Jurkat, Clone E6-1 (cell line): ENCODE results near the gene WTIP.
A peak's percentile ranks its signal among the peaks of the same experiment; 100 is the strongest.
"Not testable (repeated sequence)": the region's sequence is repeated elsewhere in the genome, so short reads cannot be mapped to it uniquely, and the experiment has no call there.

Experiments used
- DNase-seq: peaks from one replicate; pipeline ENCODE4 v3.0.0-alpha.2; 2011; ENCODE audit warnings: low read depth, low spot score
- H3K4me3 ChIP-seq: 2 replicates; pipeline ENCODE4 v1.5.1; 2011; ENCODE audit warnings: mild to moderate bottlenecking, low read length, control low read depth, moderate library complexity

The WTIP gene

GRCh38 chr19:34475026-34475974 lies 6.3 kb upstream of the WTIP start:
- DNase-seq, result peak; percentile 37
- no peak overlapping the region for H3K4me3 ChIP-seq

- DNase-seq, result no peak
- no peak overlapping the region for H3K4me3 ChIP-seq
These were observed 5.5 kb upstream of the WTIP start for GRCh38 chr19:34475975-34476594.

- H3K4me3 ChIP-seq, DNase-seq: not testable (repeated sequence)
These were observed 3.1 kb upstream of the WTIP start for GRCh38 chr19:34478496-34478895.

- no peak for DNase-seq
- no peak overlapping the region for H3K4me3 ChIP-seq
These were observed 2.2 kb upstream of the WTIP start for GRCh38 chr19:34479396-34479795.

GRCh38 chr19:34480491-34480890 lies 1.1 kb upstream of the WTIP start:
- DNase-seq, result no peak
- H3K4me3 ChIP-seq, result no peak overlapping the region

- DNase-seq, result no peak
- no peak overlapping the region for H3K4me3 ChIP-seq
These were observed 362 bp downstream of the WTIP start for GRCh38 chr19:34481861-34482379.

- no peak for DNase-seq
- no peak overlapping the region for H3K4me3 ChIP-seq
These were observed 1.1 kb downstream of the WTIP start for GRCh38 chr19:34482380-34483250.

GRCh38 chr19:34484328-34484727 lies 2.8 kb downstream of the WTIP start:
- DNase-seq, result no peak
- H3K4me3 ChIP-seq, result no peak overlapping the region

- DNase-seq, result no peak
- H3K4me3 ChIP-seq, result no peak overlapping the region
These were observed 4.3 kb downstream of the WTIP start for GRCh38 chr19:34485831-34486230.

- DNase-seq, result no peak
- H3K4me3 ChIP-seq, result no peak overlapping the region
These were observed 6.1 kb downstream of the WTIP start for GRCh38 chr19:34487651-34488051.

GRCh38 chr19:34489175-34489574 lies 7.6 kb downstream of the WTIP start:
- H3K4me3 ChIP-seq, result no peak overlapping the region

GRCh38 chr19:34490141-34490766 lies 8.7 kb downstream of the WTIP start:
- H3K4me3 ChIP-seq, result no peak overlapping the region
- no peak for DNase-seq

More at GRCh38 chr19:34489175-34489574, 7.6 kb downstream of the WTIP start:
- DNase-seq, result no peak

GRCh38 chr19:34493038-34493648 lies 11.6 kb downstream of the WTIP start:
- DNase-seq, result no peak

GRCh38 chr19:34493649-34494044 lies 12.1 kb downstream of the WTIP start:
- no peak overlapping the region for H3K4me3 ChIP-seq

More at GRCh38 chr19:34493038-34493648, 11.6 kb downstream of the WTIP start:
- H3K4me3 ChIP-seq, result no peak overlapping the region

GRCh38 chr19:34494601-34495000 lies 13.0 kb downstream of the WTIP start:
- DNase-seq, result no peak
- no peak overlapping the region for H3K4me3 ChIP-seq

More at GRCh38 chr19:34493649-34494044, 12.1 kb downstream of the WTIP start:
- no peak for DNase-seq

GRCh38 chr19:34495416-34495815 lies 13.9 kb downstream of the WTIP start:
- H3K4me3 ChIP-seq, result no peak overlapping the region
- no peak for DNase-seq

GRCh38 chr19:34497112-34497805 lies 15.7 kb downstream of the WTIP start:
- DNase-seq, result no peak
- H3K4me3 ChIP-seq, result no peak overlapping the region
